CD4-positive, alpha-beta T cell (primary cell): ENCODE data around the gene ALG12. TPM values are rescaled to one million over a fixed set of nuclear protein-coding genes. Genes with fewer than 3 reads are reported as not detected.

Experiments used
- ATAC-seq: fragments of 200-7000 bp; cut with Tn5 transposase; one replicate; pipeline ENCODE4 v1.10.0; 2022; ENCODE audit warnings: mild to moderate bottlenecking; ENCODE audit not compliant: poor library complexity
- CTCF ChIA-PET: fragments of 350-600 bp; sonication (Branson Sonifier 250); formaldehyde crosslinking; loops from one replicate; lab custom pipeline; 2021; ENCODE audit warnings: antibody characterized with exemption, inconsistent platforms; lab: Charles Lee
- POLR2A ChIA-PET: fragments of 350-600 bp; sonication (Branson Sonifier 250); formaldehyde crosslinking; loops from one replicate; lab custom pipeline; 2021; ENCODE audit warnings: antibody characterized with exemption, inconsistent platforms; lab: Charles Lee
- DNase-seq, 14 experiments: peaks; one replicate each; pipeline ENCODE4 v3.0.0-alpha.2; 2013 to 2020; ENCODE audit warnings: mixed read lengths in 2 of 14
- H3K27ac ChIP-seq, 2 donors: one replicate each; pipeline versions ENCODE4 v1.5.1 to v1.7.0; 2013; ENCODE audit warnings: low read length in 2 of 2, low read depth in 1 of 2, mild to moderate bottlenecking in 1 of 2
- H3K27me3 ChIP-seq, 2 experiments: 1 replicate in 1 of 2; 2 replicates in 1 of 2; pipeline versions ENCODE4 v1.6.1 to v1.7.0; 2013; ENCODE audit warnings: low read length in 2 of 2, control low read depth in 1 of 2, mild to moderate bottlenecking in 1 of 2, moderate library complexity in 1 of 2; ENCODE audit not compliant: insufficient read depth in 2 of 2, control insufficient read depth in 1 of 2
- H3K36me3 ChIP-seq: one replicate; pipeline ENCODE4 v1.6.1; 2013; ENCODE audit warnings: low read length, control low read depth; ENCODE audit not compliant: insufficient read depth
- H3K4me1 ChIP-seq: one replicate; pipeline ENCODE4 v1.6.1; 2013; ENCODE audit warnings: low read length, control low read depth; ENCODE audit not compliant: insufficient read depth
- H3K4me3 ChIP-seq: one replicate; pipeline ENCODE4 v1.5.1; 2013; ENCODE audit warnings: mild to moderate bottlenecking, low read length, moderate library complexity
- H3K9me3 ChIP-seq, 2 experiments: 1 replicate in 1 of 2; 2 replicates in 1 of 2; pipeline versions ENCODE4 v1.6.1 to v1.7.0; 2013; ENCODE audit warnings: low read length in 2 of 2, mild to moderate bottlenecking in 2 of 2, control low read depth in 1 of 2, moderate library complexity in 1 of 2; ENCODE audit not compliant: control insufficient read depth in 1 of 2, insufficient read depth in 1 of 2
- H3K27ac Mint-ChIP-seq: one replicate; pipeline ENCODE4 v1.8.0; 2020; ENCODE audit warnings: mixed read lengths
- H3K27me3 Mint-ChIP-seq: one replicate; pipeline ENCODE4 v1.8.0; 2021; ENCODE audit warnings: mixed read lengths
- H3K36me3 Mint-ChIP-seq: one replicate; pipeline ENCODE4 v1.8.0; 2021; ENCODE audit warnings: low read depth, mixed read lengths
- H3K4me1 Mint-ChIP-seq: one replicate; pipeline ENCODE4 v1.8.0; 2021; ENCODE audit warnings: low read depth, mixed read lengths
- H3K4me3 Mint-ChIP-seq: one replicate; pipeline ENCODE4 v1.8.0; 2020; ENCODE audit warnings: mild to moderate bottlenecking, mixed read lengths
- H3K9me3 Mint-ChIP-seq: one replicate; pipeline ENCODE4 v1.8.0; 2020; ENCODE audit warnings: mixed read lengths
- intact Hi-C, 2 experiments: fragments of 100-400 bp; cut with DNase I in 1 of 2; cut with micrococcal nuclease in 1 of 2; formaldehyde crosslinking; loops; one replicate each; pipeline versions ENCODE4 v1.15.1 to v1.9.0; 2023 to 2025; cut with DNase I, micrococcal nuclease
- total RNA-seq, 174 experiments: library from RNA in 2 of 174; stranded (reverse) in 2 of 174; gene quantifications; one replicate each; pipeline ENCODE4 v1.2.3 and lab custom pipeline; 2021 to 2026
- TF ChIP-seq, protein P1 (sequence below): fragments of 200-600 bp; IDR thresholded peaks from one replicate; pipeline ENCODE4 v1.8.0; 2022; ENCODE audit warnings: antibody characterized with exemption, mild to moderate bottlenecking

The ALG12 gene
- total RNA-seq, 2 experiments from 2014 or later: 13.5 to 14.6 TPM

DNA sequence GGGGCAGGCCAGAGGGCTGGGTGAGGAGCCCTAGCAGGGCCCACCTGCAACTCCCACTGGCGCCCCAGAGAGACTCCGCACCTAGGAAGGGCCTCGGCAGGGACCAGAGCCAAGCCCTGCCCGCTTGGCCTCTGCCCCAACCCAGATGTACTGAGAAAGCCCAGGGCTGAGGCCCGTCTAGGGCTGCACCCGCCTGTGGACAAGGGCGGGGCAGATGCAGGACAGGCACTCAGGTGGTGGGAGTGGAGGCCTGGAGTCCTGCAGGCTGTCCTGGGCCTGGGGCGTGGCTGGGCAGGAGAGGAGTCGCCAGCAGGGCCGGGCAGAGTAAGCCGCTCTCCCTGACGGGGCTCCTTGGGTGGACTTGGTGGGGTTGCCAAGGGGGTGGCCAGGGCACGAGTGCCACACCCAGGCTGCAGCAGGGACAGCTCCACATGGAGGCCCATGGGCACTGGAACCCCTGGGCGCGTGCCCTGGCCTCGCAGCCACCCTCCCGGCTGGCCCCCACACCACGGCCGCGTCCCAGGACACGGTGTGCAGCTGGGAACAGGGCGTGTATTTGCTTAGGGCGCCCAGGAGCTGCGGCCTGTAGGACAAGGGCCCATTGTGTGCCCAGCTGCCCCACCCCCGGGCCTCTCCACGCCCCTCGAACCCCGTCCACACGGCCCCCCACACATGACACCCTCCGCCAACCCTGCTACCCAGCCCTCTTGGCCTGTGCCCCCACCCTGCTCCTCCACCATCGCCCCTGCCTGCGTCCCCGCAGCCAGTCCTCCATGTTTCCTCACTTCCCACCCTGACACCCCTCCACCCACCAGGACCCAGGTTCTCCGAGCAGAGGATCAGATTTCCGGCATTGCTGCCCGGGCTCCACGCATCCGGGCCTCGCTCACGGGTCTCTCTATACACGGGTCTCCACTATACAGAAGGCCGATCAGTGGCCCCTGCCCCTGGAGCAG, 31.0 kb upstream of the ALG12 start:
- Mint-ChIP-seq H3K27ac (no peak overlapping the region), H3K36me3 (no peaks in the 10 kb centered on the region), H3K4me3 (no peak overlapping the region), H3K4me1 (peaks cover 6% of the 10 kb centered on the region), H3K27me3 (no peaks in the 10 kb centered on the region), H3K9me3 (no peaks in the 10 kb centered on the region)
- H3K27me3 ChIP-seq: no peaks in the 10 kb centered on the region
- intact Hi-C loops: no loop called here
- H3K9me3 ChIP-seq: peaks cover 0 to 12% of the 10 kb centered on the region in 2 experiments
- no peak for ATAC-seq
- POLR2A ChIA-PET: no interaction called here
- no peak for DNase-seq
- TF ChIP-seq, protein P1, sequence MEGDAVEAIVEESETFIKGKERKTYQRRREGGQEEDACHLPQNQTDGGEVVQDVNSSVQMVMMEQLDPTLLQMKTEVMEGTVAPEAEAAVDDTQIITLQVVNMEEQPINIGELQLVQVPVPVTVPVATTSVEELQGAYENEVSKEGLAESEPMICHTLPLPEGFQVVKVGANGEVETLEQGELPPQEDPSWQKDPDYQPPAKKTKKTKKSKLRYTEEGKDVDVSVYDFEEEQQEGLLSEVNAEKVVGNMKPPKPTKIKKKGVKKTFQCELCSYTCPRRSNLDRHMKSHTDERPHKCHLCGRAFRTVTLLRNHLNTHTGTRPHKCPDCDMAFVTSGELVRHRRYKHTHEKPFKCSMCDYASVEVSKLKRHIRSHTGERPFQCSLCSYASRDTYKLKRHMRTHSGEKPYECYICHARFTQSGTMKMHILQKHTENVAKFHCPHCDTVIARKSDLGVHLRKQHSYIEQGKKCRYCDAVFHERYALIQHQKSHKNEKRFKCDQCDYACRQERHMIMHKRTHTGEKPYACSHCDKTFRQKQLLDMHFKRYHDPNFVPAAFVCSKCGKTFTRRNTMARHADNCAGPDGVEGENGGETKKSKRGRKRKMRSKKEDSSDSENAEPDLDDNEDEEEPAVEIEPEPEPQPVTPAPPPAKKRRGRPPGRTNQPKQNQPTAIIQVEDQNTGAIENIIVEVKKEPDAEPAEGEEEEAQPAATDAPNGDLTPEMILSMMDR: no peak
- CTCF ChIA-PET: no interaction called here
- H3K4me3 ChIP-seq: no peak overlapping the region
- peaks cover 37% of the 10 kb centered on the region for H3K4me1 ChIP-seq
- no peak overlapping the region for H3K27ac ChIP-seq
- H3K36me3 ChIP-seq: no peaks in the 10 kb centered on the region

DNA sequence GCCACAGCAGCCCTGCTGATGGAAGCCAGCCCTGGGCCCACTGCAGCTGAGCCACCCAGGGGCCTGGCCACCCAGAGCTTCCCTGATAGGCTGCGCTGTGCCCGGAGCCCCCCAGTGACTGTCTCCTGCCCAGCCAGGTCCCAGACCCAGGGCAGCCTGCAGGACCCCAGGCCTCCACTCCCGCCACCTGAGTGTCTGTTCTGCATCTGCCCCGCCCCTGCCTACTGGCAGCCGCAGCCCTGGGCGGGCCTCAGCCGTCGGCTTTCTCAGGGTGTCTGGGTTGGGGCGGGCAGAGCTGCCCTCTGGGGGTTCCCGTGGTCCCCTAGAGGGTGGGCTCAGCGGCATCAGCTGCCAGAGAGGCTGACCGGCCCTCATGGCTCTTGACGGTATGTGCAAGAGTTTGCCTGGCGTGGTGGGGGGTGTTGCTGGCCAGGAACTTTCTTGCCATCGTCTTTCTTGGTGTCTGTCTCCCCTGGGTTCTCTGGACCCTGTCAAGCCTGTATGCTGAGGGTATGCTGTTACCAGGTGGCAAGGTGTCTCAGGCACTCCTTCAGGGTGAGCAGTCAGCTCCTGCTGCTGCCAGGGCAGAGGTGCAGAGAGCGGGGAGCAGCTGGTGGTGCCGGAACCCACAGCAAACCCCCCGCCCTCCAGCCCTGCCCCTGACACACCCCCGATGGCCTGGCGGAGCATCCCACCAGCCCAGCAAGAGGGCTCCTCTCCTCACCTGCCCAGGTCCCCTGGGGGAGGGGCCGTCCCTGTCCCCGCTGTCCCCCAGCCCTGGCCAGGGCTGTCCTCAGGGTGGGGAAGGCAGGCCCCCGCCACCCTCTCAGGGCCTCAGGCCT, 30.1 kb upstream of the ALG12 start:
- Mint-ChIP-seq H3K27me3 (no peaks in the 10 kb centered on the region), H3K27ac (no peak overlapping the region), H3K9me3 (no peaks in the 10 kb centered on the region), H3K36me3 (no peaks in the 10 kb centered on the region), H3K4me1 (peaks cover 6% of the 10 kb centered on the region), H3K4me3 (no peak overlapping the region)
- Histone ChIP-seq H3K27ac (no peak overlapping the region), H3K4me3 (no peak overlapping the region), H3K9me3 (peaks cover 0 to 16% of the 10 kb centered on the region in 2 experiments), H3K4me1 (peaks cover 40% of the 10 kb centered on the region), H3K27me3 (no peaks in the 10 kb centered on the region), H3K36me3 (no peaks in the 10 kb centered on the region)
- DNase-seq (no peak), ATAC-seq (no peak)
- TF ChIP-seq, protein P1: no peak
- ChIA-PET POLR2A (interaction anchor here (2.2 to 2.3 kb wide), 2 partner anchors 12 to 14 kb away, joined by 7 to 10 read pairs; no protein-coding TSS in a partner anchor), CTCF (no interaction called here)
- intact Hi-C loops: no loop called here

DNA sequence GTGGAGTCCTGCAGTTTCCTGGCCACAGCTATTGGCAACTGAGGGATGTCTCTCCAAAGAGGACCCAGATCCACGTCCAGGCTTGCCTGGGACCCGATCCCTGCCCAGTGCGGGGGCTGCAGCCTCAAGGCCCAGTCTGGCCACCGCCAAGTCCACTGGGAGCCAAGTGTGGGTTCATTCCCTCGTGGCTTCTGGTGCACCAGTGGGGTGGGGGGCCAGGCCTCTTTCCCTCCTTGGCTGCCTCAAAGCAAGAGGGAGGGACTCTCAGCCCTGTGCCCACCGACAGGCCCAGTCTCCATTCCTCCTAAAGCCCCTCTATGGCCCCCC, 29.0 kb upstream of the ALG12 start:
- Mint-ChIP-seq H3K36me3 (no peaks in the 10 kb centered on the region), H3K27ac (no peak overlapping the region)
- intact Hi-C loops: no loop called here

More for the DNA sequence above, 29.0 kb upstream of the ALG12 start:
- Histone ChIP-seq H3K36me3 (no peaks in the 10 kb centered on the region), H3K9me3 (peaks cover 0 to 16% of the 10 kb centered on the region in 2 experiments), H3K4me3 (no peak overlapping the region), H3K4me1 (peaks cover 45% of the 10 kb centered on the region), H3K27ac (peak overlapping the region in 1 of 2 donors; percentile 13), H3K27me3 (no peaks in the 10 kb centered on the region)
- ChIA-PET CTCF (no interaction called here), POLR2A (interaction anchor here (2.2 to 2.3 kb wide), 2 partner anchors 11 to 15 kb away, joined by 7 to 10 read pairs; no protein-coding TSS in a partner anchor)
- H3K9me3 Mint-ChIP-seq: no peaks in the 10 kb centered on the region
- ATAC-seq (no peak), DNase-seq (no peak)
- peaks cover 6% of the 10 kb centered on the region for H3K4me1 Mint-ChIP-seq
- no peak overlapping the region for H3K4me3 Mint-ChIP-seq
- TF ChIP-seq, protein P1: no peak
- no peaks in the 10 kb centered on the region for H3K27me3 Mint-ChIP-seq
